Urinary bladder (tissue), 4 donors: ENCODE data around the gene BRD9. TPM values are rescaled to one million over a fixed set of nuclear protein-coding genes. Genes with fewer than 3 reads are reported as not detected.
A peak's percentile ranks its signal among the peaks of the same experiment; 100 is the strongest.
"Not testable (repeated sequence)": the region's sequence is repeated elsewhere in the genome, so short reads cannot be mapped to it uniquely, and the experiment has no call there.

ENCODE experiments used
- DNase-seq: peaks from one replicate; pipeline ENCODE4 v3.0.0-alpha.2; 2015; ENCODE audit errors: extremely low spot score
- H3K27ac ChIP-seq: one replicate; pipeline ENCODE4 v1.5.1; 2013; ENCODE audit warnings: low read depth, mild to moderate bottlenecking, moderate library complexity
- H3K36me3 ChIP-seq: one replicate; pipeline ENCODE4 v1.6.1; 2013; ENCODE audit warnings: mild to moderate bottlenecking, moderate library complexity; ENCODE audit not compliant: insufficient read depth
- H3K4me1 ChIP-seq: one replicate; pipeline ENCODE4 v1.6.1; 2013; ENCODE audit warnings: mild to moderate bottlenecking, moderate library complexity; ENCODE audit not compliant: insufficient read depth
- H3K4me3 ChIP-seq: one replicate; pipeline ENCODE4 v1.5.1; 2013; ENCODE audit warnings: low read depth, low read length
- WGBS: extraction: QIAGEN DNeasy Blood & Tissue Kit; methylation state at CpG from one replicate; pipeline ENCODE4 v1.1.7; 2013; 5-methylcytosine and 5-hydroxymethylcytosine counted together
- polyA plus RNA-seq: library from polyadenylated mRNA; stranded (reverse); fragments of 200-250 nt; gene quantifications from one replicate; pipeline ENCODE4 v1.2.3, GENCODE V29; 2013
- total RNA-seq: library from RNA; depleted of rRNA; stranded (reverse); fragments of >200 nt; gene quantifications from one replicate; pipeline ENCODE4 v1.2.3, GENCODE V29; 2014
- donor health status: healthy with polysubstance abuse.
- donor health status: healthy.

Gene BRD9
- 27.8 TPM for total RNA-seq
- 27.6 TPM for polyA plus RNA-seq

- no peaks in the 10 kb centered on the region for H3K4me1 ChIP-seq
- no peaks in the 10 kb centered on the region for H3K36me3 ChIP-seq
- H3K4me3 ChIP-seq, result peak within 1 kb of the TSS; percentile 85
- peak within 1 kb of the TSS; percentile 69 for H3K27ac ChIP-seq
- DNase-seq, result peak; percentile 21
- WGBS, result under 1% methylated on average over 91 of the region's 91 CpGs
Observed at GRCh38 chr5:892394-893136, at the start of gene BRD9, which contains the start of gene TRIP13. TSS of gene BRD9 (minus strand) at chr5:892801. CDS start at chr5:892657, 144 bp downstream. TSS of gene TRIP13 (plus strand) at chr5:892884. CDS start at chr5:892999, 115 bp downstream.

DNA sequence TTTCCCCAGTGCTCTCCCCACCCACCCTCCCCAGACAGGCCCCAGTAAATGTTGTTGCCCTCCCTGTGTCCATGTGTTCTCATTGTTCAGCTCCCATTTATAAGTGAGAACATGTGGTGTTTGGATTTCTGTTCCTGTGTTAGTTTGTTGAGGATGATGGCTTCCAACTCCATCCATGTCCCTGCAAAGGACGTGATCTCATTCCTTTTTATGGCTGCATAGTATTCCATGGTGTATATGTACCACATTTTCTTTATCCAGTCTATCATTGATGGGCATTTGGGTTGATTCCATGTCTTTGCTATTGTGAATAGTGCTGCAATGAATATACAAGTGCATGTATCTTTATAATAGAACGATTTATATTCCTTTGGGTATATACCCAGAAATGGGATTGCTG lies 48.1 kb upstream of the BRD9 start:
- not testable (repeated sequence) for H3K4me3 ChIP-seq, DNase-seq, H3K4me1 ChIP-seq, H3K36me3 ChIP-seq, H3K27ac ChIP-seq
- 94% methylated on average over 2 of the region's 2 CpGs for WGBS

DNA sequence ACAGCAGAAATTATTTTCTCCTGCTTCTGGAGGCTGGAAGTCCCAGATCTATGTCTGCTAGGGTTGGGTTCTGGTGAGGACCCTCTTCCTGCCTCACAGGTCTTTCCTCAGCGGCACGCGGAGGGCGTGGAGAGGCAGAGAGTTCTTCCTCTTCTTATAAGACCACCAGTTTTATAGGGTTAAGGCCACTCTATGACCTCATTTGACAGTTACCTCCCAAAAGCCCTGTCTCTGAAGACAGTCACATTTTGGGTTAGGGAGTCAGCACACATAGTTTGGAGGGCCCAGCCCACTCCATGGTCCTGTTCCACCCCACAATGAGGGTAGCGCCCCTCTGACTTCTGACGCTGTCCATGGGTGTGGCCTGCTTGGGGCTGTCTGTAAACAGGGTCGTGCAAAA lies 46.8 kb upstream of the BRD9 start:
- 80% methylated on average over 7 of the region's 7 CpGs for WGBS
- Histone ChIP-seq H3K27ac (no peak overlapping the region), H3K4me1 (no peaks in the 10 kb centered on the region), H3K36me3 (no peaks in the 10 kb centered on the region), H3K4me3 (no peak overlapping the region)
- DNase-seq, result no peak

DNA sequence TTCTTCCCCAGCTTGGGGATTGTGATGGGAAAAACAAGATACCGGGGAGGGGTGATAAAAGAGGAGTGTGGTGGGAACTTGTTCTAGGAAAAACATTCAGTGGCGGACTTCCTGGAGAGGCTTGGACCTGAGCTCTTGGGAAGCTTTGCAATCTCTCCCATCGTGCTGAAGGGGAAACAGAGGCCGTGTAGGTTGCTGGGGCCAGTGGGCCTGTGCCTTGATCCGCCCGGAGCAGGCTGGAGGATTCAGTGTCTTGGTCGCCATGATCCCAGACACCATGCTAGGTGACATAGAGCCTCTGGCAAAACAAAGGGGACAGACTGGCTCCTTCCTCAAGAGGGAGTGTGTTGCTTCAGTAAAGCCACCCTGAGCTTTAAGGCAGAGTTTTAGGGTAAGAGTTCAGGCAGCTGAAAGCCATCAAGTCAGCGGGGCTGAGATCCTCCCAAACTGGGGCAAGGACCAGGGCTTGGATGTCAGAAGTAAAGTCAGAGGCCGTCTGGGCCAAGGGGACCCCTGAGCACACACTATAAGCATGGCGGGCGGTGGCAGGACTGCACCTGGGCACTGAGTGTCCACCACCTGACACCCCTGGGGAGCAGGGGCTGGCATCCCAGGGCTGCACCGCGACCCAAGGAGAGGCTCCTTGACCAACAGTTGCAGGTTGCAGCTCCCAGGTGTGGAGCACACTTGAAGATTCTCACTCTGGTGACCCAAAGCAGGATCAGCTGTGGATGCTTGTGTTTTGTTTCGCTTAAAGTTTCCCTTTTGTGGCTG lies 44.7 kb upstream of the BRD9 start:
- Histone ChIP-seq H3K36me3 (no peaks in the 10 kb centered on the region), H3K4me3 (no peak overlapping the region), H3K27ac (no peak overlapping the region), H3K4me1 (no peaks in the 10 kb centered on the region)
- 90% methylated on average over 14 of the region's 14 CpGs for WGBS
- DNase-seq, result no peak

GRCh38 chr5:936149-937144 lies 43.8 kb upstream of the BRD9 start:
- Histone ChIP-seq H3K4me3 (no peak overlapping the region), H3K36me3 (no peaks in the 10 kb centered on the region), H3K27ac (no peak overlapping the region), H3K4me1 (no peaks in the 10 kb centered on the region)
- 90% methylated on average over 19 of the region's 19 CpGs for WGBS
- no peak for DNase-seq

DNA sequence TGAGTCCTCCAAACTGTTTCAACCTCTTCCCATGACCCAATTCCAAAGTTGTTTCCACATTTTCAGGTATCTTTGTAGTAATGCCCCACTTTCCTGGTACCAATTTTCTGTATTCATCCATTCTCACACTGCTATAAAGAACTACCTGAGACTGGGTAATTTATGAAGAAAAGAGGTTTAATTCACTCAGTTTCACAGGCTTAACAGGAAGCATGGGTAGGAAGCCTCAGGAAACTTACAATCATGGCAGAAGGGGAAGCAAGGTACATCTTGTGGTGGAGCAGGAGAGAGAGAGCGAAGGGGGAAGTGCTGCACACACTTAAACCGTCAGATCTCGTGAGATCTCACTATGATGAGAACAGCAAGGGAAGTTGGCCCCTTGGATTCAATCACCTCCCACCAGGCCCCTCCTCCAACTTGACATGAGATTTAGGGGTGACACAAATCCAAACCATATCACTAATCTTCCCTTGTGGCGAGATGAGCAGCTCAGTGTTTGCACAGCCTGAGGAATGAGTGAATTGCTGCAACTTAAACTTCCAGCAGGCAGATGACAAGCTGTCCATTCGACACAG lies 43.0 kb upstream of the BRD9 start:
- no peak overlapping the region for H3K4me3 ChIP-seq
- no peak for DNase-seq
- no peak overlapping the region for H3K27ac ChIP-seq
- H3K36me3 ChIP-seq, result no peaks in the 10 kb centered on the region
- no peaks in the 10 kb centered on the region for H3K4me1 ChIP-seq
- WGBS, result 84% methylated on average over 5 of the region's 5 CpGs

- H3K27ac ChIP-seq, H3K4me3 ChIP-seq, DNase-seq, H3K4me1 ChIP-seq, H3K36me3 ChIP-seq: not testable (repeated sequence)
- 86% methylated on average over 3 of the region's 3 CpGs for WGBS
Observed at GRCh38 chr5:934381-934967, 41.9 kb upstream of the BRD9 start.

- H3K4me1 ChIP-seq, H3K4me3 ChIP-seq, DNase-seq, H3K27ac ChIP-seq, H3K36me3 ChIP-seq: not testable (repeated sequence)
Observed at GRCh38 chr5:933951-934350, 41.4 kb upstream of the BRD9 start.

GRCh38 chr5:933251-933861 lies 40.8 kb upstream of the BRD9 start:
- no peak overlapping the region for H3K27ac ChIP-seq

GRCh38 chr5:932628-933250 lies 40.1 kb upstream of the BRD9 start:
- WGBS, result 53% methylated on average over 4 of the region's 4 CpGs
- H3K27ac ChIP-seq, result peak overlapping the region; percentile 62
- H3K4me3 ChIP-seq, result no peak overlapping the region
- DNase-seq, result no peak
- H3K4me1 ChIP-seq, result no peaks in the 10 kb centered on the region
- no peaks in the 10 kb centered on the region for H3K36me3 ChIP-seq

More at GRCh38 chr5:933251-933861, 40.8 kb upstream of the BRD9 start:
- H3K36me3 ChIP-seq, result no peaks in the 10 kb centered on the region
- 70% methylated on average over 3 of the region's 3 CpGs for WGBS
- no peak overlapping the region for H3K4me3 ChIP-seq
- no peak for DNase-seq
- no peaks in the 10 kb centered on the region for H3K4me1 ChIP-seq

GRCh38 chr5:932151-932627 lies 39.6 kb upstream of the BRD9 start:
- no peak overlapping the region for H3K27ac ChIP-seq
- 89% methylated on average over 8 of the region's 8 CpGs for WGBS
- no peaks in the 10 kb centered on the region for H3K4me1 ChIP-seq
- H3K36me3 ChIP-seq, result no peaks in the 10 kb centered on the region
- DNase-seq, result no peak
- H3K4me3 ChIP-seq, result no peak overlapping the region

GRCh38 chr5:931570-932145 lies 39.1 kb upstream of the BRD9 start:
- H3K4me3 ChIP-seq, result no peak overlapping the region
- DNase-seq, result no peak
- WGBS, result 88% methylated on average over 13 of the region's 13 CpGs
- H3K4me1 ChIP-seq, result no peaks in the 10 kb centered on the region
- H3K27ac ChIP-seq, result no peak overlapping the region
- H3K36me3 ChIP-seq, result no peaks in the 10 kb centered on the region
